Chondrocyte (in vitro differentiated cells): Measurements from ENCODE around the gene RBM20. TPM values are rescaled to one million over a fixed set of nuclear protein-coding genes. Genes with fewer than 3 reads are reported as not detected.

Experiments used
- DNase-seq: peaks from one replicate; pipeline ENCODE4 v3.0.0; 2021; ENCODE audit warnings: mixed read lengths, low spot score
- H3K27ac Mint-ChIP-seq: one replicate; pipeline ENCODE4 v1.8.0; 2021; ENCODE audit warnings: mild to moderate bottlenecking, moderate library complexity, mixed read lengths; ENCODE audit not compliant: unreplicated experiment
- H3K27me3 Mint-ChIP-seq: 2 replicates; pipeline ENCODE4 v1.8.0; 2021; ENCODE audit warnings: low read depth, mixed read lengths
- H3K36me3 Mint-ChIP-seq: 2 replicates; pipeline ENCODE4 v1.8.0; 2021; ENCODE audit warnings: low read depth, mixed read lengths
- H3K4me1 Mint-ChIP-seq: 2 replicates; pipeline ENCODE4 v1.8.0; 2021; ENCODE audit warnings: low read depth, mild to moderate bottlenecking, mixed read lengths
- H3K4me3 Mint-ChIP-seq: one replicate; pipeline ENCODE4 v1.8.0; 2021; ENCODE audit warnings: mild to moderate bottlenecking, moderate library complexity, mixed read lengths; ENCODE audit not compliant: unreplicated experiment
- H3K9me3 Mint-ChIP-seq: 2 replicates; pipeline ENCODE4 v1.8.0; 2021; ENCODE audit warnings: low read depth, mixed read lengths
- total RNA-seq: library from RNA; stranded (reverse); gene quantifications from 3 replicates; pipeline ENCODE4 v1.2.1, GENCODE V29; 2021
- TF ChIP-seq, protein P1 (sequence below): fragments of 200-600 bp; sonication (generic); IDR thresholded peaks from 2 replicates; pipeline ENCODE4 v1.5.0; 2021; ENCODE audit warnings: antibody characterized with exemption, mild to moderate bottlenecking, moderate library complexity

RBM20 gene
- total RNA-seq, 1 donor from 2014 or later: 3.6 TPM

DNA sequence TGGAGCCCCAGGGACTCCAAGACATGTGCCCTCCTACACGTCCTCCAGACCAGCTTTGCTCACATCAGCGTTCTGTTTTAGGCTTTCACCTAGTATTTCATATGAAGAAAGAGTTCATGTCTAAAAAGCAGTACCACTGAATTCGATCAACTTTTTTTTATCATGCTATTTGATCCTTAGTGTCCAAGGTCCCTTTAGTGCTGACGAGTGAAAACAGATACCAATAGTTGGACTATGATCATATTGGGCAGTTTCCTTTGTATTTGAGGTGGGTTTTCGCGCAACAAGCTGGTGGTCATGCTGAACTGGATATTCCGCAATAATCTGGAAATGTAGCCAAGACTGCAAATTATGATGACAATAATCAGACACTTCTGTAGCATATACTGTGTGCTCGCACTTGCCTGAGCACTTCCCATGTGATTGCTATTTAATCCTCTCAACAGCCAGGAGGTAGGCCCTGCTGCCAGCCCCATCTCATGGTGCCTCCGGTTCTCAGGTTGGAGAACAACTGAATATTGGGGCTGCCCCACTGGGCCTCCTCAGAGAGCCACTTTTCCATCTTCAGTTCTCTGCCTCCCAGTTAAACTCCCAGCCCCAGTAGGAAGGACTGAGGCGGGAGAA lies 65.9 kb downstream of the RBM20 start:
- H3K27ac Mint-ChIP-seq: no peak overlapping the region

DNA sequence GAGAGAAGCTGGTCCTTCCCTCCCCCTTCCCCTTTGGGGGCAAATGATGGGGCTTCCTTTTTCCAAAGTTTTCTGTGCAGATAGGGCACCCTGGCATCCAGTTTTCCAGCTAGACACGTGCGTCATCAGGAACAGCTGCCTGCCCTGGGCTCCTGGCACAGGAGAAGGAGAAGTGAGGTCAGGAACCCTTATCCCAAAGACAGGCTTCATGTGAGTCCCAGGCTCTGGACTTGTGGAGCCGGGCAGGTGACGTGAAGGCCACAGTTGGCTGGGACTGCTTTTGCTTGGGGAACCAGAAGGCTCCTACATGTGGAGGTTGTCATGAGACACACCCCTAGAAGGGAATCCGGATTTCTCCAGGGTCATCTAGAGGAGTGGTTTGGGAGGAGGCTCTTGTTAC lies 66.5 kb downstream of the RBM20 start:
- no peak overlapping the region for H3K4me3 Mint-ChIP-seq
- no peak overlapping the region for H3K27ac Mint-ChIP-seq

More for the DNA sequence above, 65.9 kb downstream of the RBM20 start:
- Mint-ChIP-seq H3K27me3 (no peaks in the 10 kb centered on the region), H3K4me1 (peaks cover 25% of the 10 kb centered on the region), H3K36me3 (no peaks in the 10 kb centered on the region), H3K4me3 (no peak overlapping the region), H3K9me3 (no peaks in the 10 kb centered on the region)
- DNase-seq: no peak
- TF ChIP-seq, protein P1, sequence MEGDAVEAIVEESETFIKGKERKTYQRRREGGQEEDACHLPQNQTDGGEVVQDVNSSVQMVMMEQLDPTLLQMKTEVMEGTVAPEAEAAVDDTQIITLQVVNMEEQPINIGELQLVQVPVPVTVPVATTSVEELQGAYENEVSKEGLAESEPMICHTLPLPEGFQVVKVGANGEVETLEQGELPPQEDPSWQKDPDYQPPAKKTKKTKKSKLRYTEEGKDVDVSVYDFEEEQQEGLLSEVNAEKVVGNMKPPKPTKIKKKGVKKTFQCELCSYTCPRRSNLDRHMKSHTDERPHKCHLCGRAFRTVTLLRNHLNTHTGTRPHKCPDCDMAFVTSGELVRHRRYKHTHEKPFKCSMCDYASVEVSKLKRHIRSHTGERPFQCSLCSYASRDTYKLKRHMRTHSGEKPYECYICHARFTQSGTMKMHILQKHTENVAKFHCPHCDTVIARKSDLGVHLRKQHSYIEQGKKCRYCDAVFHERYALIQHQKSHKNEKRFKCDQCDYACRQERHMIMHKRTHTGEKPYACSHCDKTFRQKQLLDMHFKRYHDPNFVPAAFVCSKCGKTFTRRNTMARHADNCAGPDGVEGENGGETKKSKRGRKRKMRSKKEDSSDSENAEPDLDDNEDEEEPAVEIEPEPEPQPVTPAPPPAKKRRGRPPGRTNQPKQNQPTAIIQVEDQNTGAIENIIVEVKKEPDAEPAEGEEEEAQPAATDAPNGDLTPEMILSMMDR: no peak

DNA sequence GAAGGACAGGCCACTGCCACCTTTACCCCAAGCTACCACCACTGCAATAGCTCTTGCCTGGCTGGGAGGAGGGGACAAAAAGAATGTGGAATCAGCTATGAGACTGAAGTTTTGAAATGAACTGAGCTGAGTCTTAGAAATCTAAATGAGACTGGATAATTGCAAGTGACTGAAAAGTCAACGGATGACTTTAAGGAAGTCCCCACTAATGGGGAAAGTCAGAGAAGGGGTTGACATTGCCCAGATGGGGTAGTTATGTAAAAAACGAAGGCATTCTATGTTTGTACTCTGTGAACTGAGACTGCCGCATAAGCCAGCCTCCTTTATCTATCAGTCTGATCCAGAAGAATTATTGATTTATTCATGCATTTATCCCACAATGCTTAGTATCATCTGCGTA lies 67.2 kb downstream of the RBM20 start:
- H3K4me1 Mint-ChIP-seq: peaks cover 21% of the 10 kb centered on the region
- TF ChIP-seq, protein P1: no peak
- H3K9me3 Mint-ChIP-seq: no peaks in the 10 kb centered on the region
- H3K27ac Mint-ChIP-seq: no peak overlapping the region
- H3K36me3 Mint-ChIP-seq: no peaks in the 10 kb centered on the region
- no peak for DNase-seq
- H3K4me3 Mint-ChIP-seq: no peak overlapping the region
- H3K27me3 Mint-ChIP-seq: no peaks in the 10 kb centered on the region

More for the DNA sequence above, 66.5 kb downstream of the RBM20 start:
- Mint-ChIP-seq H3K9me3 (no peaks in the 10 kb centered on the region), H3K36me3 (no peaks in the 10 kb centered on the region), H3K4me1 (peaks cover 25% of the 10 kb centered on the region), H3K27me3 (no peaks in the 10 kb centered on the region)
- DNase-seq: no peak
- TF ChIP-seq, protein P1: no peak

DNA sequence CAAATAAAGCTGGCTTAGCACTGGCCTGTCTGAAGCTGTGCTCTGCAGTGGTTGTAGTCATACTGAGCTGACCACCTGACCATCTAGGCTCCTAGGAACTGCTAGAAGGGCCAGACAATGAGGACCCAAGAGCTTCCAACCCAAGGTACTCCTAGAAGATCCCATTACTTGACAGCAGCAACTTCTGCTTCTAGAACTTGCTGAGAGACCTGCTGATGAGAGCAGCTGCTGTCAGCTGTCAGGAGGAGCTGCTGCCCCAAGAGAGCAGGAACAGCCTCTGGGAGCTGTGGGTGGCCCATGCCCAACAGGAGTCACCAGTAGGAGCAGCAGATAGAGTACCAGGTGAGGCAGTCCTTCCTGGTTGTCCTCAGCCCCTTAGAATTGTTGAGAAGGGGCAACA lies 70.2 kb downstream of the RBM20 start:
- no peak for DNase-seq
- no peak overlapping the region for H3K4me3 Mint-ChIP-seq
- H3K4me1 Mint-ChIP-seq: no peaks in the 10 kb centered on the region

DNA sequence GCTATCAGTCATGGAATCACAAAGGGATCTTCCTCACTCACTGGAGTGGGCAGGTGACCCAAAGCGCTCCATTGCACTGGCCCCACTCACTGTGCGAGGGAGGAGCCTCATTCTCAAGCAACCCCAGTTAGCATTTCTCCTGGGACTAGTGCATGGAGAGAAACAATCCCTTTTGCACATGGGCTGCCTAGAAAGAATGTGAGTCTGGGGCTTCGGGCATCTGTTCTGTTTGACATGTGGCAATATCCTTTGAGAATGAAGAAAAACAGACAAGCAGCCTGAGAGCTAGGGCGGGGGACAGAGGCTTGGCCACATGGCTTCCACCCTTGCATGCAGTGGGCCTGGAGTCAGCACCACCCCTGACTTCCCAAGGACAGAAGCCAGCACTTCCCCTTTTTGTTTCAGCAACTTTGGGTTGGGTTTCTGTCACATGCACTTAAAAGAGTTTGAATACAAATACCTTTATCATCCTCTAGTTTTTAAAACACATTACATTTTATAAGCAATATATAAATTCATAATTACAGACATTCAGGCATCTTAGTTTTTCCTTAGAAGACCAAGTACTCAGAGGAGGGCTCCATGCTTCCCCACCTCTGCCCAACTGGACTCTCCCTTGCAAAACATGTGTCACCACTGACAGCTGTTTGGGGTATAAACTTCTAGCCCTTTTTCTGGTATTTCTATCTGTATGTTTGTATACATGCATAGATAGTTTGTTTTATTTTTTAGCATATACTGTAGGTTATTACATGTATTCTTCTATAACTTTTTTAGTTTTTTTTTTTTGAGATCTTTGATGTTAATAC lies 73.8 kb downstream of the RBM20 start:
- H3K9me3 Mint-ChIP-seq: no peaks in the 10 kb centered on the region
- H3K27ac Mint-ChIP-seq: no peak overlapping the region
- no peak overlapping the region for H3K4me3 Mint-ChIP-seq
- TF ChIP-seq, protein P1: no peak
- H3K36me3 Mint-ChIP-seq: peaks cover 6% of the 10 kb centered on the region
- DNase-seq: no peak
- no peaks in the 10 kb centered on the region for H3K4me1 Mint-ChIP-seq
- H3K27me3 Mint-ChIP-seq: peaks cover 4% of the 10 kb centered on the region

More for the DNA sequence above, 70.2 kb downstream of the RBM20 start:
- H3K36me3 Mint-ChIP-seq: no peaks in the 10 kb centered on the region
- TF ChIP-seq, protein P1: no peak
- H3K27me3 Mint-ChIP-seq: no peaks in the 10 kb centered on the region
- no peak overlapping the region for H3K27ac Mint-ChIP-seq
- H3K9me3 Mint-ChIP-seq: no peaks in the 10 kb centered on the region
